SK-N-SH (cell line): Measurements from ENCODE around the gene CD14. TPM values are rescaled to one million over a fixed set of nuclear protein-coding genes. Genes with fewer than 3 reads are reported as not detected.
"Not testable (repeated sequence)": the region's sequence is repeated elsewhere in the genome, so short reads cannot be mapped to it uniquely, and the experiment has no call there.

ENCODE experiments used
- CTCF ChIA-PET: fragments of 300-600, 350-600 bp; formaldehyde crosslinking; extraction: SDS; loops from one replicate; lab custom pipeline; 2021; lab: Yijun Ruan, JAX
- POLR2A ChIA-PET: fragments of 350-600 bp; sonication (Branson Sonifier 250); formaldehyde crosslinking; extraction: SDS; loops from one replicate; lab custom pipeline; 2020; ENCODE audit warnings: antibody characterized with exemption, inconsistent platforms; lab: Yijun Ruan, JAX
- DNase-seq: peaks from one replicate; pipeline ENCODE4 v3.0.0; 2012
- H2AFZ ChIP-seq: fragments of 200-600 bp; sonication (generic); 2 replicates; pipeline ENCODE4 v1.8.1; 2016; ENCODE audit warnings: antibody characterized with exemption, mild to moderate bottlenecking, low read depth
- H3F3A ChIP-seq: fragments of 200-600 bp; sonication (generic); replicated peaks from 2 replicates; pipeline ENCODE3; 2016; ENCODE audit warnings: antibody characterized with exemption, mild to moderate bottlenecking; ENCODE audit not compliant: insufficient read depth
- H3K27ac ChIP-seq, 2 experiments: fragments of 200-500 bp in 1 of 2; fragments of 200-600 bp in 1 of 2; sonication (Bioruptor generic) in 1 of 2; sonication (generic), shearing (Covaris generic) in 1 of 2; 2 replicates each; pipeline versions ENCODE4 v1.5.1 to v1.6.1; 2014 to 2016; ENCODE audit warnings: low read depth in 2 of 2, inconsistent platforms in 1 of 2, low read length in 1 of 2, mild to moderate bottlenecking in 1 of 2, mixed read lengths in 1 of 2
- H3K27me3 ChIP-seq: fragments of 200-600 bp; sonication (generic), shearing (Covaris generic); 2 replicates; pipeline ENCODE4 v1.6.1; 2016; ENCODE audit warnings: mixed run types; ENCODE audit not compliant: insufficient read depth
- H3K36me3 ChIP-seq, 2 experiments: fragments of 200-500 bp in 1 of 2; fragments of 200-600 bp in 1 of 2; sonication (Bioruptor generic) in 1 of 2; sonication (generic) in 1 of 2; replicated peaks in 1 of 2; 2 replicates each; pipeline versions ENCODE3 to v1.5.1; 2014 to 2016; ENCODE audit warnings: low read length in 1 of 2, mild to moderate bottlenecking in 1 of 2; ENCODE audit not compliant: insufficient read depth in 2 of 2, control insufficient read depth in 1 of 2
- H3K4me1 ChIP-seq, 2 experiments: fragments of 200-500 bp in 1 of 2; fragments of 200-600 bp in 1 of 2; sonication (Bioruptor generic) in 1 of 2; sonication (generic), shearing (Covaris generic) in 1 of 2; 2 replicates each; pipeline versions ENCODE4 v1.5.1 to v1.6.1; 2014 to 2016; ENCODE audit warnings: low read depth in 1 of 2, low read length in 1 of 2, mixed run types in 1 of 2; ENCODE audit not compliant: insufficient read depth in 2 of 2, control insufficient read depth in 1 of 2
- H3K4me2 ChIP-seq: fragments of 200-600 bp; sonication (generic), shearing (Covaris generic); 2 replicates; pipeline ENCODE4 v1.6.1; 2017; ENCODE audit warnings: mixed run types
- H3K4me3 ChIP-seq, 2 experiments: fragments of 200-500 bp in 1 of 2; fragments of 200-600 bp in 1 of 2; sonication (Bioruptor generic) in 1 of 2; sonication (generic), shearing (Covaris generic) in 1 of 2; 2 replicates each; pipeline versions ENCODE4 v1.5.1 to v1.8.1; 2014 to 2016; ENCODE audit warnings: low read depth in 2 of 2, inconsistent platforms in 1 of 2, low read length in 1 of 2, mild to moderate bottlenecking in 1 of 2, mixed read lengths in 1 of 2, moderate library complexity in 1 of 2
- H3K79me2 ChIP-seq: fragments of 200-600 bp; sonication (generic); 2 replicates; pipeline ENCODE4 v1.8.1; 2017; ENCODE audit warnings: mild to moderate bottlenecking; ENCODE audit not compliant: insufficient read depth
- H3K9ac ChIP-seq: fragments of 200-600 bp; sonication (generic); 2 replicates; pipeline ENCODE4 v1.6.1; 2017; ENCODE audit warnings: mixed run types
- H3K9me2 ChIP-seq: fragments of 200-600 bp; sonication (generic); 2 replicates; pipeline ENCODE4 v1.6.1; 2017; ENCODE audit warnings: mixed run types
- H3K9me3 ChIP-seq: fragments of 200-600 bp; sonication (generic); 2 replicates; pipeline ENCODE4 v1.6.1; 2017; ENCODE audit warnings: mixed run types, mild to moderate bottlenecking, moderate library complexity
- H4K20me1 ChIP-seq: fragments of 200-600 bp; sonication (generic); 2 replicates; pipeline ENCODE4 v1.6.1; 2017; ENCODE audit warnings: mild to moderate bottlenecking, mixed run types; ENCODE audit not compliant: insufficient read depth
- CHD2 ChIP-seq: fragments of 150-350 bp; IDR thresholded peaks from 2 replicates; pipeline ENCODE4 v1.6.1; 2018; ENCODE audit warnings: low read length; ENCODE audit not compliant: partially characterized antibody
- EP300 ChIP-seq, 2 experiments: IDR thresholded peaks; 2 replicates each; pipeline versions ENCODE4 v1.4.0 to v1.6.1; 2012; ENCODE audit warnings: borderline replicate concordance in 1 of 2, low read depth in 1 of 2, low read length in 1 of 2
- EZH2phosphoT487 ChIP-seq: fragments of 200-600 bp; sonication (generic); IDR thresholded peaks from 2 replicates; pipeline ENCODE4 v1.6.1; 2017; ENCODE audit warnings: low read depth, mixed run types, mild to moderate bottlenecking, antibody characterized with exemption, moderate library complexity, borderline replicate concordance
- FOXM1 ChIP-seq: IDR thresholded peaks from 2 replicates; pipeline ENCODE4 v1.4.0; 2012; ENCODE audit warnings: low read depth, mild to moderate bottlenecking
- JUND ChIP-seq: IDR thresholded peaks from 2 replicates; pipeline ENCODE4 v1.4.0; 2012
- NFIC ChIP-seq: IDR thresholded peaks from 2 replicates; pipeline ENCODE4 v1.4.0; 2012; ENCODE audit warnings: borderline replicate concordance
- POLR2AphosphoS5 ChIP-seq: IDR thresholded peaks from 2 replicates; pipeline ENCODE4 v1.6.1; 2012; ENCODE audit warnings: low read depth, low read length
- SMC3 ChIP-seq: IDR thresholded peaks from 2 replicates; pipeline ENCODE4 v1.6.1; 2012; ENCODE audit warnings: low read depth, low read length, improper control_type of control experiment
- TAF1 ChIP-seq: IDR thresholded peaks from 2 replicates; pipeline ENCODE4 v1.6.1; 2012; ENCODE audit warnings: low read depth, mild to moderate bottlenecking, low read length, moderate library complexity, borderline replicate concordance
- YY1 ChIP-seq: IDR thresholded peaks from 2 replicates; pipeline ENCODE4 v1.4.0; 2012; ENCODE audit warnings: low read depth, mild to moderate bottlenecking
- WGBS: methylation state at CpG from one replicate; pipeline ENCODE4 v1.1.6; 2017; ENCODE audit warnings: low lambda C conversion rate; 5-methylcytosine and 5-hydroxymethylcytosine counted together
- polyA plus RNA-seq, 3 experiments: library from polyadenylated mRNA; depleted of rRNA; stranded (reverse); fragments of >200 nt; gene quantifications; 2 replicates each; pipeline ENCODE4 v1.2.3, GENCODE V29; 2012
- TF ChIP-seq, protein P1 (sequence below): IDR thresholded peaks from 2 replicates; pipeline ENCODE4 v1.6.1; 2012; ENCODE audit warnings: mild to moderate bottlenecking, low read depth, low read length, moderate library complexity
- TF ChIP-seq, protein P2 (sequence below): IDR thresholded peaks from 2 replicates; pipeline ENCODE4 v1.4.0; 2012; ENCODE audit warnings: low read depth, borderline replicate concordance
- TF ChIP-seq, protein P3 (sequence below): fragments of 200-600 bp; sonication (generic); IDR thresholded peaks from 2 replicates; pipeline ENCODE4 v1.6.1; 2017; ENCODE audit warnings: antibody characterized with exemption, mild to moderate bottlenecking, moderate library complexity

Gene CD14
- polyA plus RNA-seq, 1 of the 3 experiments (the other 2 are of a cell fraction), result 0.12 TPM

DNA sequence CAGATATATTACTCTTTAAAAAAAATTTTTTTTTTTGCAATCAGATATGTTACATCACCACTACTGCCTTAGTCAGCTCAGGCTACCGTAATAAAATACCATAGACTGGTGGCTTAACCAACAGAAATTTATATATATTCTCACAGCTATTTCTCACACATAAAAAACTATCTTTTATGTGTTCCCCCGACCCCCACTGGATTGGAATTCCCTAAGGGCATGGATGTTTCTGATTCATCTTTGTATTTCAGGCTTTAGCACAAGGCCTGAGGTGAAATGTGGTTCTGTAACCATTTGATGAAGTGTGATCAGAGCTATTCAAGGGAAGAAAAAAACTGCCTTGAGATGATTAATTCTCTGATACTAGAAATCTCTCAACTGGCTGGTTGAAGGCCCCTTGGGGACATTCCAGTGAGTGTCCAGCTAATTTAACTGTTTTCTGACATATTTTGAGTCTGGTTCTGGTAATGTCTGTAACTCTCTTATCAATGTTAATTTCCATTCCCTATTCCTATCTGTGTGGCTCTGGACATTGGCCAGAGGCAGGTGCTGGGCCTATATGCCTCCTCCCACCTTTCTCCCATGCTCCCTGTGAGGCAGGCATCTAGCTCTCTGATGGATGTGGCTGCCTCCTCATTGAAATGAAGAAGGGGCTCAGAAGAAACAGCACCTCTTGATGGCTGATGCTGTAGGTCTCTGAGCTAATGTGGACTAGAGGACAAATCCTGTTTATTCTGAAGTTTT, 2.5 kb downstream of the CD14 start (continued):
- TF ChIP-seq CHD2, result no peak

DNA sequence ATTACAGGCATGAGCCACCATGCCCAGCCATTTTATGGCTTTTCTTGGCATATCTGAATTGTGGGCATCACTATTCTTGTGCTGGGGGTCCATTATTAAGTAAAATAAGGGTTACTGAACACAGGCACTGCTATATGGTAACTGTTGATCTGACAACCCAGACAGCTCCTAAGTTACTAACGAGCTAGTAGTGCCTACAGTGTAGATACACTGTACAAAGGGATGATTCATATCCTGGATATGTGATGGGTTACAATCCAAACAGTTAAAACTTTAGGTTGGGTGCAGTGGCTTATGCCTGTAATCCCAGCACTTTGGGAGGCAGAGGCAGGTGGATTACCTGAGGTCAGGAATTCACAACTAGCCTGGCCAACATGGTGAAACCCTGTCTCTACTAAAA, 4.3 kb downstream of the CD14 start:
- no peaks in the 10 kb centered on the region for H4K20me1 ChIP-seq
- H3K9me2 ChIP-seq, result no peaks in the 10 kb centered on the region
- CTCF ChIA-PET, result no interaction called here
- no peaks in the 10 kb centered on the region for H3K36me3 ChIP-seq
- no peak overlapping the region for H3K27ac ChIP-seq
- no peaks in the 10 kb centered on the region for H3F3A ChIP-seq
- 53% methylated on average over 1 of the region's 1 CpG for WGBS
- TF ChIP-seq POLR2AphosphoS5 (no peak), JUND (no peak), EP300 (IDR thresholded peaks at IDR 0.05; ENCODE audit: borderline replicate concordance in 1 of 2, low read depth in 1 of 2, low read length in 1 of 2) (no peak)
- TF ChIP-seq, protein P1, sequence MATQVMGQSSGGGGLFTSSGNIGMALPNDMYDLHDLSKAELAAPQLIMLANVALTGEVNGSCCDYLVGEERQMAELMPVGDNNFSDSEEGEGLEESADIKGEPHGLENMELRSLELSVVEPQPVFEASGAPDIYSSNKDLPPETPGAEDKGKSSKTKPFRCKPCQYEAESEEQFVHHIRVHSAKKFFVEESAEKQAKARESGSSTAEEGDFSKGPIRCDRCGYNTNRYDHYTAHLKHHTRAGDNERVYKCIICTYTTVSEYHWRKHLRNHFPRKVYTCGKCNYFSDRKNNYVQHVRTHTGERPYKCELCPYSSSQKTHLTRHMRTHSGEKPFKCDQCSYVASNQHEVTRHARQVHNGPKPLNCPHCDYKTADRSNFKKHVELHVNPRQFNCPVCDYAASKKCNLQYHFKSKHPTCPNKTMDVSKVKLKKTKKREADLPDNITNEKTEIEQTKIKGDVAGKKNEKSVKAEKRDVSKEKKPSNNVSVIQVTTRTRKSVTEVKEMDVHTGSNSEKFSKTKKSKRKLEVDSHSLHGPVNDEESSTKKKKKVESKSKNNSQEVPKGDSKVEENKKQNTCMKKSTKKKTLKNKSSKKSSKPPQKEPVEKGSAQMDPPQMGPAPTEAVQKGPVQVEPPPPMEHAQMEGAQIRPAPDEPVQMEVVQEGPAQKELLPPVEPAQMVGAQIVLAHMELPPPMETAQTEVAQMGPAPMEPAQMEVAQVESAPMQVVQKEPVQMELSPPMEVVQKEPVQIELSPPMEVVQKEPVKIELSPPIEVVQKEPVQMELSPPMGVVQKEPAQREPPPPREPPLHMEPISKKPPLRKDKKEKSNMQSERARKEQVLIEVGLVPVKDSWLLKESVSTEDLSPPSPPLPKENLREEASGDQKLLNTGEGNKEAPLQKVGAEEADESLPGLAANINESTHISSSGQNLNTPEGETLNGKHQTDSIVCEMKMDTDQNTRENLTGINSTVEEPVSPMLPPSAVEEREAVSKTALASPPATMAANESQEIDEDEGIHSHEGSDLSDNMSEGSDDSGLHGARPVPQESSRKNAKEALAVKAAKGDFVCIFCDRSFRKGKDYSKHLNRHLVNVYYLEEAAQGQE, result no peak
- H3K9me3 ChIP-seq, result no peaks in the 10 kb centered on the region
- no peak for DNase-seq
- POLR2A ChIA-PET, result no interaction called here
- no peaks in the 10 kb centered on the region for H3K27me3 ChIP-seq
- H3K4me1 ChIP-seq, result no peaks in the 10 kb centered on the region
- H3K4me2 ChIP-seq, result no peak overlapping the region
- no peak overlapping the region for H3K9ac ChIP-seq
- no peaks in the 10 kb centered on the region for H3K79me2 ChIP-seq
- H2AFZ ChIP-seq, result no peak overlapping the region
- H3K4me3 ChIP-seq, result no peak overlapping the region

DNA sequence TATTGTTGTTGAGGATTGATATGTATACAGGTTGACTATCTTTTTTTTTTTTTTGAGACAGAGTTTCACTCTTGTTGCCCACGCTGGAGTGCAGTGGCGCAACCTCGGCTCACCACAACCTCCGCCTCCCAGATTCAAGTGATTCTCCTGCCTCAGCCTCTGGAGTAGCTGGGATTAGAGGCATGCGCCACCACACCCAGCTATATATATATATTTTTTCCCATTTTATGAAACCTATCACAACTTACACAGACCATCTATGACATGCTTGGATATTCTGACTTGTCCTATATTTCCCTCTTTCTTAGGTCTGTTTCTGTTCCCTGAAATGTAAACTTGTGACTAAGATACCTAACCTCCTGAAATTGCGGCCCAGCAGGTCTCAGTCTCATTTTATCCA, 5.0 kb downstream of the CD14 start:
- 52% methylated on average over 6 of the region's 6 CpGs for WGBS
- Histone ChIP-seq H3F3A (no peaks in the 10 kb centered on the region), H3K9ac (no peak overlapping the region), H3K9me2 (no peaks in the 10 kb centered on the region), H4K20me1 (no peaks in the 10 kb centered on the region), H3K27ac (no peak overlapping the region), H3K4me1 (no peaks in the 10 kb centered on the region), H2AFZ (no peak overlapping the region), H3K4me3 (no peak overlapping the region), H3K9me3 (no peaks in the 10 kb centered on the region), H3K27me3 (no peaks in the 10 kb centered on the region), H3K4me2 (no peak overlapping the region), H3K79me2 (no peaks in the 10 kb centered on the region), H3K36me3 (no peaks in the 10 kb centered on the region)
- CTCF ChIA-PET, result interaction anchor here (0.7 kb wide), 1 partner anchor 276 kb away, joined by 3 read pairs; no protein-coding TSS in a partner anchor
- POLR2A ChIA-PET, result no interaction called here
- TF ChIP-seq, protein P2, sequence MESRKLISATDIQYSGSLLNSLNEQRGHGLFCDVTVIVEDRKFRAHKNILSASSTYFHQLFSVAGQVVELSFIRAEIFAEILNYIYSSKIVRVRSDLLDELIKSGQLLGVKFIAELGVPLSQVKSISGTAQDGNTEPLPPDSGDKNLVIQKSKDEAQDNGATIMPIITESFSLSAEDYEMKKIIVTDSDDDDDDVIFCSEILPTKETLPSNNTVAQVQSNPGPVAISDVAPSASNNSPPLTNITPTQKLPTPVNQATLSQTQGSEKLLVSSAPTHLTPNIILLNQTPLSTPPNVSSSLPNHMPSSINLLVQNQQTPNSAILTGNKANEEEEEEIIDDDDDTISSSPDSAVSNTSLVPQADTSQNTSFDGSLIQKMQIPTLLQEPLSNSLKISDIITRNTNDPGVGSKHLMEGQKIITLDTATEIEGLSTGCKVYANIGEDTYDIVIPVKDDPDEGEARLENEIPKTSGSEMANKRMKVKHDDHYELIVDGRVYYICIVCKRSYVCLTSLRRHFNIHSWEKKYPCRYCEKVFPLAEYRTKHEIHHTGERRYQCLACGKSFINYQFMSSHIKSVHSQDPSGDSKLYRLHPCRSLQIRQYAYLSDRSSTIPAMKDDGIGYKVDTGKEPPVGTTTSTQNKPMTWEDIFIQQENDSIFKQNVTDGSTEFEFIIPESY, result no peak
- TF ChIP-seq SMC3 (no peak), TAF1 (no peak), EP300 (IDR thresholded peaks at IDR 0.05; ENCODE audit: borderline replicate concordance in 1 of 2, low read depth in 1 of 2, low read length in 1 of 2) (no peak), EZH2phosphoT487 (no peak), FOXM1 (no peak), YY1 (no peak), NFIC (no peak)
- TF ChIP-seq, protein P3, sequence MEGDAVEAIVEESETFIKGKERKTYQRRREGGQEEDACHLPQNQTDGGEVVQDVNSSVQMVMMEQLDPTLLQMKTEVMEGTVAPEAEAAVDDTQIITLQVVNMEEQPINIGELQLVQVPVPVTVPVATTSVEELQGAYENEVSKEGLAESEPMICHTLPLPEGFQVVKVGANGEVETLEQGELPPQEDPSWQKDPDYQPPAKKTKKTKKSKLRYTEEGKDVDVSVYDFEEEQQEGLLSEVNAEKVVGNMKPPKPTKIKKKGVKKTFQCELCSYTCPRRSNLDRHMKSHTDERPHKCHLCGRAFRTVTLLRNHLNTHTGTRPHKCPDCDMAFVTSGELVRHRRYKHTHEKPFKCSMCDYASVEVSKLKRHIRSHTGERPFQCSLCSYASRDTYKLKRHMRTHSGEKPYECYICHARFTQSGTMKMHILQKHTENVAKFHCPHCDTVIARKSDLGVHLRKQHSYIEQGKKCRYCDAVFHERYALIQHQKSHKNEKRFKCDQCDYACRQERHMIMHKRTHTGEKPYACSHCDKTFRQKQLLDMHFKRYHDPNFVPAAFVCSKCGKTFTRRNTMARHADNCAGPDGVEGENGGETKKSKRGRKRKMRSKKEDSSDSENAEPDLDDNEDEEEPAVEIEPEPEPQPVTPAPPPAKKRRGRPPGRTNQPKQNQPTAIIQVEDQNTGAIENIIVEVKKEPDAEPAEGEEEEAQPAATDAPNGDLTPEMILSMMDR, result no peak
- DNase-seq, result no peak

DNA sequence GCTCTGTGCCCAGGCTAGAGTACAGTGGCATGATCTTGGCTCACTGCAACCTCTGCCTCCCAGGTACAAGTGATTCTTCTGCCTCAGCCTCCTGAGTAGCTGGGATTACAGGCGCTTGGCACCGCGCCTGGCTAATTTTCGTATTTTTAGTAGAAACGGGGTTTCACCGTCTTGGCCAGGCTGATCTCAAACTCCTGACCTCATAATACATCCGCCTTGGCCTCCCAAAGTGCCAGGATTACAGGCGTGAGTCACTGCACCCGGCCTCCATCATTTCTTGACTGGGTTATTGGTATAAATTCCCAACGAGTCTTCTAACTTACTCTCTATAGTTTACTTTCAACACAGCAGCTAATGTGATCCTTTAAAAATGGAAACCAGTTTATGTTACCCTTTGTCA, 8.1 kb downstream of the CD14 start:
- POLR2A ChIA-PET, H3K36me3 ChIP-seq, H3K27me3 ChIP-seq, H3K9ac ChIP-seq, H3K4me3 ChIP-seq, H3F3A ChIP-seq, H3K4me1 ChIP-seq, H2AFZ ChIP-seq, H3K27ac ChIP-seq, H4K20me1 ChIP-seq, CTCF ChIA-PET, H3K79me2 ChIP-seq, H3K9me2 ChIP-seq, DNase-seq, H3K9me3 ChIP-seq, H3K4me2 ChIP-seq: not testable (repeated sequence)
- WGBS, result 44% methylated on average over 10 of the region's 10 CpGs
